Measurements from ENCODE around the gene DDR1.

DDR1 gene

DNA sequence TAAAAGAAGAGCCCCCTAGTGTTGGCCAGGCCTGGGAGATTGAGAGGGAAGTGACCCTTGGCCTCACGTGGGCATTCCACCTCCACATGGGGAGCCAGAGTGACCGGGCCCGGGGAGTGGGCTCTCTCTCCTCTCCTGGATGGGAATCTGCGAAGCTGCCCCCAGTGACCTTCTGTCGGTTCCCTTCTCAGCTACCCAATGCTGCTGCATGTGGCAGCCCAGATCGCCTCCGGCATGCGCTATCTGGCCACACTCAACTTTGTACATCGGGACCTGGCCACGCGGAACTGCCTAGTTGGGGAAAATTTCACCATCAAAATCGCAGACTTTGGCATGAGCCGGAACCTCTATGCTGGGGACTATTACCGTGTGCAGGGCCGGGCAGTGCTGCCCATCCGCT lies 13.6 kb downstream of the DDR1 start:
- no peak for ATAC-seq
- TF ChIP-seq ESRRG (CRISPR knock-in tag; IDR thresholded peaks at IDR 0.05) (no peak), ZNF565 (CRISPR knock-in tag; conservative IDR thresholded peaks at IDR 0.05; ENCODE audit: low read depth) (no peak), SNAI2 (CRISPR knock-in tag; IDR thresholded peaks at IDR 0.05) (no peak), ZFP3 (CRISPR knock-in tag; IDR thresholded peaks at IDR 0.05) (no peak), RARB (CRISPR knock-in tag; IDR thresholded peaks at IDR 0.05) (no peak), ZNF70 (CRISPR knock-in tag; IDR thresholded peaks at IDR 0.05) (no peak), GLIS3 (CRISPR knock-in tag; IDR thresholded peaks at IDR 0.05) (no peak), CSDC2 (CRISPR knock-in tag; IDR thresholded peaks at IDR 0.05) (no peak), ZC3H10 (CRISPR knock-in tag; IDR thresholded peaks at IDR 0.05) (no peak), PATZ1 (CRISPR knock-in tag; IDR thresholded peaks at IDR 0.05; ENCODE audit: borderline replicate concordance) (no peak), TCF4 (CRISPR knock-in tag; IDR thresholded peaks at IDR 0.05; ENCODE audit: borderline replicate concordance) (no peak), TSHZ2 (CRISPR knock-in tag; IDR thresholded peaks at IDR 0.05) (no peak)

- TF ChIP-seq ZFP30 (CRISPR knock-in tag; IDR thresholded peaks at IDR 0.05) (no peak), ARNTL (CRISPR knock-in tag; IDR thresholded peaks at IDR 0.05; ENCODE audit: borderline replicate concordance, low read depth) (no peak), RARB (CRISPR knock-in tag; IDR thresholded peaks at IDR 0.05) (no peak), ZNF8 (CRISPR knock-in tag; IDR thresholded peaks at IDR 0.05) (no peak), ZNF565 (CRISPR knock-in tag; conservative IDR thresholded peaks at IDR 0.05; ENCODE audit: low read depth) (no peak), POU6F1 (CRISPR knock-in tag; IDR thresholded peaks at IDR 0.05; ENCODE audit: borderline replicate concordance, low read depth) (no peak), ESRRG (CRISPR knock-in tag; IDR thresholded peaks at IDR 0.05) (no peak), PPARA (CRISPR knock-in tag; IDR thresholded peaks at IDR 0.05; ENCODE audit: borderline replicate concordance) (no peak)
- TF ChIP-seq, protein P1, sequence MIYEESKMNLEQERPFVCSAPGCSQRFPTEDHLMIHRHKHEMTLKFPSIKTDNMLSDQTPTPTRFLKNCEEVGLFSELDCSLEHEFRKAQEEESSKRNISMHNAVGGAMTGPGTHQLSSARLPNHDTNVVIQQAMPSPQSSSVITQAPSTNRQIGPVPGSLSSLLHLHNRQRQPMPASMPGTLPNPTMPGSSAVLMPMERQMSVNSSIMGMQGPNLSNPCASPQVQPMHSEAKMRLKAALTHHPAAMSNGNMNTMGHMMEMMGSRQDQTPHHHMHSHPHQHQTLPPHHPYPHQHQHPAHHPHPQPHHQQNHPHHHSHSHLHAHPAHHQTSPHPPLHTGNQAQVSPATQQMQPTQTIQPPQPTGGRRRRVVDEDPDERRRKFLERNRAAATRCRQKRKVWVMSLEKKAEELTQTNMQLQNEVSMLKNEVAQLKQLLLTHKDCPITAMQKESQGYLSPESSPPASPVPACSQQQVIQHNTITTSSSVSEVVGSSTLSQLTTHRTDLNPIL (CRISPR knock-in tag; IDR thresholded peaks at IDR 0.05; ENCODE audit: low read depth) = no peak
- ATAC-seq = no peak
These were observed 14.5 kb downstream of the DDR1 start for GRCh38 chr6:30898750-30899360.

GRCh38 chr6:30900863-30901417 lies 16.6 kb downstream of the DDR1 start:
- ATAC-seq = no peak
- TF ChIP-seq, protein P1 (CRISPR knock-in tag; IDR thresholded peaks at IDR 0.05; ENCODE audit: low read depth) = no peak
- no peak for TF ChIP-seq RARB (CRISPR knock-in tag; IDR thresholded peaks at IDR 0.05)
- TF ChIP-seq PPARA (CRISPR knock-in tag; IDR thresholded peaks at IDR 0.05; ENCODE audit: borderline replicate concordance) = no peak
- TF ChIP-seq ISL1 (CRISPR knock-in tag; IDR thresholded peaks at IDR 0.05) = no peak
- TF ChIP-seq ARNTL (CRISPR knock-in tag; IDR thresholded peaks at IDR 0.05; ENCODE audit: borderline replicate concordance, low read depth) = no peak
- TF ChIP-seq, protein P2, sequence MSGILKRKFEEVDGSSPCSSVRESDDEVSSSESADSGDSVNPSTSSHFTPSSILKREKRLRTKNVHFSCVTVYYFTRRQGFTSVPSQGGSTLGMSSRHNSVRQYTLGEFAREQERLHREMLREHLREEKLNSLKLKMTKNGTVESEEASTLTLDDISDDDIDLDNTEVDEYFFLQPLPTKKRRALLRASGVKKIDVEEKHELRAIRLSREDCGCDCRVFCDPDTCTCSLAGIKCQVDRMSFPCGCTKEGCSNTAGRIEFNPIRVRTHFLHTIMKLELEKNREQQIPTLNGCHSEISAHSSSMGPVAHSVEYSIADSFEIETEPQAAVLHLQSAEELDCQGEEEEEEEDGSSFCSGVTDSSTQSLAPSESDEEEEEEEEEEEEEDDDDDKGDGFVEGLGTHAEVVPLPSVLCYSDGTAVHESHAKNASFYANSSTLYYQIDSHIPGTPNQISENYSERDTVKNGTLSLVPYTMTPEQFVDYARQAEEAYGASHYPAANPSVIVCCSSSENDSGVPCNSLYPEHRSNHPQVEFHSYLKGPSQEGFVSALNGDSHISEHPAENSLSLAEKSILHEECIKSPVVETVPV (CRISPR knock-in tag; IDR thresholded peaks at IDR 0.05) = no peak
- no peak for TF ChIP-seq ZNF8 (CRISPR knock-in tag; IDR thresholded peaks at IDR 0.05)
- no peak for TF ChIP-seq ZFP3 (CRISPR knock-in tag; IDR thresholded peaks at IDR 0.05)
- TF ChIP-seq ZFP30 (CRISPR knock-in tag; IDR thresholded peaks at IDR 0.05) = no peak
- no peak for TF ChIP-seq ZNF70 (CRISPR knock-in tag; IDR thresholded peaks at IDR 0.05)
- TF ChIP-seq GLIS3 (CRISPR knock-in tag; IDR thresholded peaks at IDR 0.05) = no peak
- TF ChIP-seq TSHZ2 (CRISPR knock-in tag; IDR thresholded peaks at IDR 0.05) = no peak
- no peak for TF ChIP-seq POU6F1 (CRISPR knock-in tag; IDR thresholded peaks at IDR 0.05; ENCODE audit: borderline replicate concordance, low read depth)
